DOHH2 (cell line): Measurements from ENCODE around the gene FTO.
A peak's percentile ranks its signal among the peaks of the same experiment; 100 is the strongest.

Experiments
- H3F3A ChIP-seq: fragments of 200-600 bp; sonication (generic), shearing (Covaris generic); 2 replicates; pipeline ENCODE4 v1.6.0; 2016; ENCODE audit warnings: antibody characterized with exemption, mild to moderate bottlenecking; ENCODE audit not compliant: control insufficient read depth, insufficient read depth
- H3K27ac ChIP-seq: fragments of 200-600 bp; sonication (generic); 2 replicates; pipeline ENCODE4 v1.5.1; 2014; ENCODE audit warnings: low read depth, mild to moderate bottlenecking, low read length, moderate library complexity
- H3K27me3 ChIP-seq: fragments of 200-600 bp; sonication (generic); 2 replicates; pipeline ENCODE4 v1.6.1; 2014; ENCODE audit warnings: mild to moderate bottlenecking, low read length, mixed read lengths; ENCODE audit not compliant: control insufficient read depth
- H3K36me3 ChIP-seq: fragments of 200-600 bp; sonication (generic); 2 replicates; pipeline ENCODE4 v1.6.1; 2014; ENCODE audit warnings: mild to moderate bottlenecking, low read length, moderate library complexity, mixed read lengths; ENCODE audit not compliant: control insufficient read depth
- H3K4me1 ChIP-seq: fragments of 200-600 bp; sonication (generic); 2 replicates; pipeline ENCODE4 v1.6.1; 2014; ENCODE audit warnings: mild to moderate bottlenecking, low read length, mixed read lengths; ENCODE audit not compliant: control insufficient read depth
- H3K4me2 ChIP-seq: fragments of 200-600 bp; sonication (generic); 2 replicates; pipeline ENCODE4 v1.6.0; 2014; ENCODE audit warnings: mild to moderate bottlenecking, low read length, moderate library complexity
- H3K4me3 ChIP-seq: fragments of 200-600 bp; sonication (generic); 2 replicates; pipeline ENCODE4 v1.5.1; 2014; ENCODE audit warnings: mild to moderate bottlenecking, low read length, mixed read lengths
- H3K79me2 ChIP-seq: fragments of 200-600 bp; sonication (generic); 2 replicates; pipeline ENCODE4 v1.6.1; 2014; ENCODE audit warnings: mild to moderate bottlenecking, low read length, mixed read lengths; ENCODE audit not compliant: control insufficient read depth
- H3K9me2 ChIP-seq: fragments of 200-600 bp; sonication (generic); replicated peaks from 2 replicates; pipeline ENCODE4 v1.6.1; 2014; ENCODE audit warnings: mild to moderate bottlenecking, low read length, mixed read lengths; ENCODE audit not compliant: control insufficient read depth
- H3K9me3 ChIP-seq: fragments of 200-600 bp; sonication (generic); 2 replicates; pipeline ENCODE4 v1.6.1; 2014; ENCODE audit warnings: antibody characterized with exemption, low read length, mixed read lengths; ENCODE audit not compliant: control insufficient read depth, insufficient read depth
- H4K20me1 ChIP-seq: fragments of 200-600 bp; sonication (generic); 2 replicates; pipeline ENCODE4 v1.6.0; 2014; ENCODE audit warnings: low read depth, mild to moderate bottlenecking, antibody characterized with exemption, low read length, moderate library complexity; ENCODE audit not compliant: control insufficient read depth, insufficient read depth
- EZH2phosphoT487 ChIP-seq: fragments of 200-600 bp; sonication (generic); IDR thresholded peaks from 2 replicates; pipeline ENCODE4 v1.6.1; 2017; ENCODE audit warnings: borderline replicate concordance, mild to moderate bottlenecking, antibody characterized with exemption, low read length, moderate library complexity, mixed read lengths
- TF ChIP-seq, protein P1 (sequence below): fragments of 200-600 bp; sonication (generic); IDR thresholded peaks from one replicate; pipeline ENCODE4 v1.5.1; 2014; ENCODE audit warnings: antibody characterized with exemption, mild to moderate bottlenecking, low read depth, low read length; ENCODE audit not compliant: poor library complexity, severe bottlenecking

FTO gene

DNA sequence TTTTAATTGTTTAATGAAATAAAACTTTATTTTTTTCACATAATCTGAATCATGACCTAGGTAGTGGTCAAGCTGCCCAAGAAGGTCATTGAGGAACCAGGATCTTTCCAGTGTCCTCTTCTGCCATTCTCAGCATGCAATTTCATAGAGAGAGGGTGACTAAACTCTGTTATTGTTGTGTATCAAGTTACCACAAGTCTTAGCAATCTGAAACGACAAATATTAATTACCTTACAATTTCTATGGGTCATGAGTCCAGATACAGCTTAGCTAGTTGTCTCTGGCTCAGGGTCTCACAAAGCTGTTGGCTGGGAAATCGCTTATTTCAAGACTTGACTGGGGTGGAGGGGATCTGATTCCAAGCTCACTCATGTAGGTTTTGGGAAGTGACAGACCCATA is 37.6 kb downstream of the FTO start:
- TF ChIP-seq, protein P1, sequence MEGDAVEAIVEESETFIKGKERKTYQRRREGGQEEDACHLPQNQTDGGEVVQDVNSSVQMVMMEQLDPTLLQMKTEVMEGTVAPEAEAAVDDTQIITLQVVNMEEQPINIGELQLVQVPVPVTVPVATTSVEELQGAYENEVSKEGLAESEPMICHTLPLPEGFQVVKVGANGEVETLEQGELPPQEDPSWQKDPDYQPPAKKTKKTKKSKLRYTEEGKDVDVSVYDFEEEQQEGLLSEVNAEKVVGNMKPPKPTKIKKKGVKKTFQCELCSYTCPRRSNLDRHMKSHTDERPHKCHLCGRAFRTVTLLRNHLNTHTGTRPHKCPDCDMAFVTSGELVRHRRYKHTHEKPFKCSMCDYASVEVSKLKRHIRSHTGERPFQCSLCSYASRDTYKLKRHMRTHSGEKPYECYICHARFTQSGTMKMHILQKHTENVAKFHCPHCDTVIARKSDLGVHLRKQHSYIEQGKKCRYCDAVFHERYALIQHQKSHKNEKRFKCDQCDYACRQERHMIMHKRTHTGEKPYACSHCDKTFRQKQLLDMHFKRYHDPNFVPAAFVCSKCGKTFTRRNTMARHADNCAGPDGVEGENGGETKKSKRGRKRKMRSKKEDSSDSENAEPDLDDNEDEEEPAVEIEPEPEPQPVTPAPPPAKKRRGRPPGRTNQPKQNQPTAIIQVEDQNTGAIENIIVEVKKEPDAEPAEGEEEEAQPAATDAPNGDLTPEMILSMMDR = no peak
- TF ChIP-seq EZH2phosphoT487 = no peak
- H3K4me2 ChIP-seq = no peak overlapping the region
- no peaks in the 10 kb centered on the region for H3K27me3 ChIP-seq

DNA sequence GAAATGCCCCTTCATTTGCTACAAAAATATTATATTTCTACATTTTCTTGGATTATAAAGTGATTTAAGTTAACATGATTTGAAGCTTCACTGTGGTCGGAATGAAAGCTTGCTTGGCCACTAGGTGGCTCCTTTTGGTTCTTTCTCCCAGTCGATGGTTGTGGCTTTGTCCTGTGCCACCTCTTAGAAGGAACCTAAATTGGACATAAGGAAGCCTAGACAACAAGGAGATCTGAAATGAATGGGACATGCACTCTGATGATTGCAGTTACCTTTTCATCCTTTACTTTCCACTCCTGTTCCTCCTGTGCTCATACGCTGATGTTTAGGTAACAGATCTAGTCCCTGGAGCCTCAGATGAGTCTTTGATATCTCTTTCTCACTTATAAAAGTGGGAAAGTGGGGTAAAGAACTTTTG is 39.2 kb downstream of the FTO start:
- Histone ChIP-seq H3K4me3 (no peak overlapping the region), H3K79me2 (peaks cover 37% of the 10 kb centered on the region), H4K20me1 (no peaks in the 10 kb centered on the region; the same call in 1 of the 2 replicates), H3K36me3 (no peaks in the 10 kb centered on the region), H3F3A (no peaks in the 10 kb centered on the region), H3K27me3 (no peaks in the 10 kb centered on the region), H3K27ac (no peak overlapping the region), H3K4me2 (no peak overlapping the region), H3K4me1 (peaks cover 6% of the 10 kb centered on the region; the same call in 1 of the 2 replicates), H3K9me2 (no peaks in the 10 kb centered on the region), H3K9me3 (0 out of 2 replicates have a peak, but pooled peaks cover 3% of the 10 kb centered on the region)
- TF ChIP-seq, protein P1 = peak; percentile 84
- no peak for TF ChIP-seq EZH2phosphoT487

More for the DNA sequence above, 37.6 kb downstream of the FTO start:
- H3K27ac ChIP-seq = no peak overlapping the region
- H3K4me3 ChIP-seq = no peak overlapping the region
- no peaks in the 10 kb centered on the region for H3K9me2 ChIP-seq
- H3F3A ChIP-seq = no peaks in the 10 kb centered on the region
- peaks cover 28% of the 10 kb centered on the region for H3K79me2 ChIP-seq
- H3K9me3 ChIP-seq = no peaks in the 10 kb centered on the region
- H4K20me1 ChIP-seq = no peaks in the 10 kb centered on the region; the same call in 1 of the 2 replicates
- no peaks in the 10 kb centered on the region for H3K36me3 ChIP-seq
- no peaks in the 10 kb centered on the region for H3K4me1 ChIP-seq

DNA sequence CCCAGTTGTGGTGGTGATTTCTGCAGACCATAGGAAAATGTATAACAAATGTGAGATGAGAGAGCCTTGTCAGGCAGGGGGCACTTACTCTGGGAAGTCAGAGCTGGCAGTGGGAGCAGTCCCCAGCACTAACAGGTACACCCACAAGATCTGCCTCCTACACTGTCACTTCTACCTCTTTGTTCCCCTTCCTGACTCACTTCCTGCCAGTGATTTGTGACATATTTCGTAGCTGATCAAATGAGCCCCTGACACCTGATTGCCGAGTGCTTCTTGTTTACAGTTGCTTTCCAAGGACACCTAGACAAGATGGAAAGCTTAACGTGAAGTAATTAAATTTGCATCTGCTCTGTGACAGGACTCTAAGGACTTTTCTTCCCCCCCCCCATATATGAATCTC is 40.5 kb downstream of the FTO start:
- Histone ChIP-seq H3K79me2 (peaks cover 32% of the 10 kb centered on the region), H3K4me1 (peaks cover 6% of the 10 kb centered on the region; the same call in 1 of the 2 replicates), H3K27ac (no peak overlapping the region), H3K4me2 (no peak overlapping the region), H3K4me3 (no peak overlapping the region), H3K9me2 (no peaks in the 10 kb centered on the region), H3K9me3 (0 out of 2 replicates have a peak, but pooled peaks cover 3% of the 10 kb centered on the region), H3K36me3 (no peaks in the 10 kb centered on the region), H3F3A (no peaks in the 10 kb centered on the region), H3K27me3 (no peaks in the 10 kb centered on the region), H4K20me1 (no peaks in the 10 kb centered on the region)
- TF ChIP-seq, protein P1 = no peak
- no peak for TF ChIP-seq EZH2phosphoT487
